Osteocyte (in vitro differentiated cells): Measurements from ENCODE around the gene USP40. TPM values are rescaled to one million over a fixed set of nuclear protein-coding genes. Genes with fewer than 3 reads are reported as not detected.

Source experiments
- DNase-seq: peaks from one replicate; pipeline ENCODE4 v3.0.0; 2021; ENCODE audit warnings: mixed read lengths; ENCODE audit not compliant: unreplicated experiment; ENCODE audit errors: extremely low spot score
- H3K27ac Mint-ChIP-seq: one replicate; pipeline ENCODE4 v1.8.0; 2021; ENCODE audit warnings: mild to moderate bottlenecking, mixed read lengths; ENCODE audit not compliant: unreplicated experiment
- H3K27me3 Mint-ChIP-seq: one replicate; pipeline ENCODE4 v1.8.0; 2021; ENCODE audit warnings: mixed read lengths; ENCODE audit not compliant: unreplicated experiment
- H3K36me3 Mint-ChIP-seq: one replicate; pipeline ENCODE4 v1.8.0; 2021; ENCODE audit warnings: mixed read lengths; ENCODE audit not compliant: unreplicated experiment
- H3K4me1 Mint-ChIP-seq: one replicate; pipeline ENCODE4 v1.8.0; 2021; ENCODE audit warnings: mixed read lengths; ENCODE audit not compliant: unreplicated experiment
- H3K4me3 Mint-ChIP-seq: one replicate; pipeline ENCODE4 v1.8.0; 2021; ENCODE audit warnings: mild to moderate bottlenecking, moderate library complexity, mixed read lengths; ENCODE audit not compliant: unreplicated experiment
- H3K9me3 Mint-ChIP-seq: one replicate; pipeline ENCODE4 v1.8.0; 2021; ENCODE audit warnings: mixed read lengths; ENCODE audit not compliant: unreplicated experiment
- CTCF ChIP-seq: fragments of 200-600 bp; sonication (generic); IDR thresholded peaks from 2 replicates; pipeline ENCODE4 v1.5.0; 2021; ENCODE audit warnings: antibody characterized with exemption, mild to moderate bottlenecking, moderate library complexity
- total RNA-seq: library from RNA; stranded (reverse); gene quantifications from 2 replicates; pipeline ENCODE4 v1.2.1, GENCODE V29; 2021

USP40 gene
- total RNA-seq, 1 donor from 2014 or later: 36.4 TPM

DNA sequence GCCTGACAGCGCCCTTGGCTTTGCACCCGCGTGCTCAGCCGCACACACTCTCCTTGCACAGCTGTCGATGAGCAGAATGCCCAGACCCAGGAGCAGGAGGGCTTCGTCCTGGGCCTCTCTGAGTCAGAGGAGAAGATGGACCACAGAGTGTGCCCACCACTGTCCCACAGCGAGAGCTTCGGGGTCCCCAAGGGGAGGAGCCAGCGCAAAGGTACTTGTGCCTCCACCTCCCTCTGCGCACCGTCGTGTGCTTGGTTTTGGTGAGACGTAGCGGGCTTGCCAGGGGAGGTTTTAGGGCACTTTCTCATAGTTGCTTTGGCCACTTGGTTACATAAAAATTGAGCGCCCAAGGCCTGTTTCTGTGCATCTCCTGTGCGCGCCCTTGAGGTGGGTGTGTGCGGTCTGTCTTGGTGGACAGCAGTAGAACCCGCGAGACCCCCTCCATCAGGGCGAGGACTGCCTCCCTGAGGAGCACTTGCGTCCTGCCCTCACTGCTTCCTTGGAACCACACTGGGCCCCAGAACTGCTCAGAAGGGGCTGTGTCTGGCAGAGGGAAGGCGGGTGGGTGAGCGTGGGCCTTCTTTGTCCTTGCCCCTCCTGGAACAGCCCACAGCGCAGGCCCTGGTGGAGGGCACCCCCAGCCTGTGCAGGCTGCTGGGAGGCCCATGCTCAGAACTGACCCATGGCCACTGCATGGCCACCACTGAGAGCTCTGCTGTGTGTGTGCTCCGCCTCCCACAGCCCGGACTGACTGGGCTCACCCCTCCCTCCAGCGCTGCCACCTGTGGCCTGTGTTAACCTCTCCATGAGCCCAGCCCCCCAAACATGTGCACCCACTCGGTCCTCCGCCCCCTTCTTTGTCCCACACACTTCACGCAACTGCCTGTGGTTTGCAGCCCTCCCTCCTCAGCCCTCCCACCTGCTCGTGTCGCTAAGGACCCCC, 116.4 kb downstream of the USP40 start:
- Mint-ChIP-seq H3K36me3 (peaks cover 45% of the 10 kb centered on the region), H3K9me3 (no peaks in the 10 kb centered on the region), H3K4me3 (no peak overlapping the region), H3K27me3 (no peaks in the 10 kb centered on the region), H3K27ac (no peak overlapping the region), H3K4me1 (peaks cover 6% of the 10 kb centered on the region)
- no peak for TF ChIP-seq CTCF
- no peak for DNase-seq

- Mint-ChIP-seq H3K36me3 (peaks cover 43% of the 10 kb centered on the region), H3K9me3 (no peaks in the 10 kb centered on the region), H3K4me1 (peaks cover 7% of the 10 kb centered on the region), H3K27ac (no peak overlapping the region), H3K27me3 (no peaks in the 10 kb centered on the region), H3K4me3 (no peak overlapping the region)
- DNase-seq: no peak
- TF ChIP-seq CTCF: peak; percentile 88
Measured at GRCh38 chr2:233449081-233449901, 117.3 kb downstream of the USP40 start.

DNA sequence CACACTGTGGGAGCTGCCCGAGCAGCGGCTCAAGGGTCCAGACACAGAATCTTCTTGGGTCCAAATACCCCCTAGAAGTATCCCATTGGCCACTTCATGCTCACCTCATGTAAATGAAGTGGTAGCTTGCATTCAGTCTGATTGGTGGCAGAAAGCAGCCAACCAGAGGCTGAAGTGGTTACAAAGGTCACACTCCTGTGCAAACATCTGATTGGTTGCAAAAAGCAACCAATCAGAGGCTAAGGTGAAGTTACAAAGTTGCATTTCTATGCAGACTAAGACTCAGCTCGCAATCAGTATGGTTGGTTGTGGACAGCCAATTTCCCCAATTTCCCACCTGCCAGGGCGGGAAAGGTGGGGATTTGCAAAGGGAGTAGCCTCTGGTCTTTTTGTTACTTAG, 118.0 kb downstream of the USP40 start:
- Mint-ChIP-seq H3K27me3 (no peaks in the 10 kb centered on the region), H3K27ac (no peak overlapping the region), H3K4me3 (no peak overlapping the region), H3K36me3 (peaks cover 36% of the 10 kb centered on the region), H3K4me1 (peaks cover 10% of the 10 kb centered on the region), H3K9me3 (no peaks in the 10 kb centered on the region)
- DNase-seq: no peak
- no peak for TF ChIP-seq CTCF

DNA sequence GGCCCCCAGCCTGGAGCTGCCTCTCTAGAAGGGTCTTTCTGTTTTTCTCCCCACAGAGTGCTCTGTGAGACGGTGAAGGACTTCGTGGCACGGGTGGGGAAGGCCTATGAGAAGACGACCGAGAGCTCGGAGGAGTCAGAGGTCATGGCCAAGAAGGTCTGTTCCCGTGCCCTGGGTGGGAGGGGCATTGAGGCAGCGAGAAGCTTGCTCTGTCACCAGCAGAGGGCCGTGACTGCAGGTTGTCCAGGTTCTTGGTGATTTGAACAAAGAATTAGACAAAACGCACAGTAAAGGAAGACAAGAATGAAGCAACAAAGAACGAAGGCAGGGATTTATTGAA, 118.4 kb downstream of the USP40 start:
- no peaks in the 10 kb centered on the region for H3K27me3 Mint-ChIP-seq
- no peak for DNase-seq
- no peak overlapping the region for H3K4me3 Mint-ChIP-seq
- no peak overlapping the region for H3K27ac Mint-ChIP-seq
- peaks cover 35% of the 10 kb centered on the region for H3K36me3 Mint-ChIP-seq
- H3K9me3 Mint-ChIP-seq: no peaks in the 10 kb centered on the region
- peak; percentile 21 for TF ChIP-seq CTCF
- peaks cover 14% of the 10 kb centered on the region for H3K4me1 Mint-ChIP-seq
